Posterior cingulate gyrus (tissue), 11 donors: Measurements from ENCODE around the gene D2HGDH.
A peak's percentile ranks its signal among the peaks of the same experiment; 100 is the strongest.

Experiments
- DNase-seq, 10 donors: peaks; one replicate each; pipeline versions ENCODE4 v3.0.0 to v3.0.0-alpha.2; 2020 to 2021; ENCODE audit warnings: mixed read lengths in 3 of 10
- intact Hi-C: fragments of 100-400 bp; cut with DNase I; formaldehyde crosslinking; loops from one replicate; pipeline ENCODE4 v1.15.1; 2023

D2HGDH gene

DNA sequence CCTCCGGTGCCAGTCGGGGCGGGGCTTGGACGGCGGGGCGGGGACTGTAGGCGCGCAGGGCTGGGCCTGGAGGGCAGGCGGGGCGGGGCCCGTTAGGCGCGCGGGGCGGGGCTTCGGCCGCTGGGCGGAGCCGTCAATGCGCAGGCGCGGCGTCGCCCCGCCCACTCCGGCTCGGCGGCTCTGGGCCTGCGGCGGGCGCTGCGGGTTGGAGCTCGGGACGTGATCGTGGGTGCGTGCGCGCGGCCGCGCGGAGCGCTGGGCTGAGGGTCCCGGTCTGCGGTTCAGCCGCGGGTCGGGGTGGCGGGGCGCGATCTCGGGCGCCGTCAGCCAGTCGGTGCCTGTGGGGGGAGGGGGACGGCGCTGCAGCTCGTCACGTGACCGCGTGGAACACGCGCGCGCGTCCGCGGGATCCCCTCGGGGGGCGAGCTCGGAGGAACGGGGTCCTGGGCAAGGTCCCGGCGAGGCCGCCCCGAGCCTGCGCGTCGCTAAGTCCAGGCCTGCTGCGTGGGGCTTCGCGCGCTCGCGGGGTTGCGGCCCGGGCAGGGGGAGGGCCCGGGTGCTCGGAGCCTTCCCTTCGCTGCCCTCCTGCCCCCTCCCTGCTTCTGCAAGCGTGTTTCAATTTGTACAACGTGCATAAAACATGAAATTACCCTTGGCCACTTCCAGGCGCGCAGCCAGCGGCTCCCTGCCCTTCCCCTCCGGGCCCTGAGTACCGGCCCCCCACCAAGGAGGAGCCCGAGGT lies at the start of gene D2HGDH:
TSS of gene D2HGDH (plus strand) at position 164 of the 742 bp plus-strand sequence. CDS start 595 bp downstream, outside the sequence.
- intact Hi-C loops: loop anchor here (5.0 kb wide), 2 partner anchors 47 to 143 kb away; partner anchors contain the start of gene DTYMK
- DNase-seq: peak; percentile 86 to 98 (median 92)

DNA sequence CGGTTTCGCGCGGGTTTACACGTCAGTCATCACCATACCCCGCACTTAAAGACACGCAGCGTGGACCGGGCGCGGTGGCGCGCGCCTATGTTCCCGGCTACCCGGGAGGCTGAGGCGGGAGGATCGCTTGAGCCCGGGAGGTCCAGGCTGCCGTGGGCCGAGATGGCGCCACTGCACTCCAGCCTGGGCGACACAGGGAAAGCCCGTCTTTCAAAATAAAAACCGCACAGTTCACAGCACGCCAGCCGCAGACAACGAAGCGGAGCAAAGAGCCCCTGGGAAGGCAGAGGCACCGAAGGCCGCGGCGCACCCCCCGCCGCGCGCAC lies 48.1 kb upstream of the D2HGDH start:
- no peak for DNase-seq
- intact Hi-C loops: loop anchor here (1.0 to 5.0 kb wide), 4 partner anchors 16 to 179 kb away; partner anchors contain the start of genes ATG4B, D2HGDH, ING5 and STK25

GRCh38 chr2:241686650-241687425 lies 47.6 kb upstream of the D2HGDH start, which contains the start of gene DTYMK:
Gene DTYMK (minus strand): TSS chr2:241686815. CDS start chr2:241686783, 32 bp downstream.
- DNase-seq: peak; percentile 92 to 99 (median 96)
- intact Hi-C loops: loop anchor here (1.0 to 5.0 kb wide), 4 partner anchors 15 to 180 kb away; partner anchors contain the start of genes ATG4B, D2HGDH, ING5 and STK25

DNA sequence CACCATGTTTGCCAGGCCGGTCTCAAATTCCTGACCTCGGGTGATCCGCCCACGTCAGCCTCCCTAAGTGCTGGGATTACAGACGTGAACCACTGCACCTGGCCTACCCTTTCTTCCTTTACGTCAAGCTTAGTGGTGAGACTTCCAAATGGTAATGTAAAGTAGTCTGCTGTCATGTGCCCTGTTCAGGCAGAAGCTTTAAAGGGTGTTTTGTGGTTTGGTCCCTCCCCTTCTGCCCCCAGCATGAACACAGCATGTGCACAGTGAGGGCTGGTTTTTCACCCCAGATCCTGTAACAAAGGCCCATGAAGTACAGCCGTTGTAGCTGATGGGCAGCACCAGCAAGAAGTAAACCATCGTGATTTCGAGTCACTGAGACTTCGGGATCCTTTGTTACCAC lies 45.1 kb upstream of the D2HGDH start:
- no peak for DNase-seq
- intact Hi-C loops: loop anchor here (5.0 kb wide), 2 partner anchors 43 to 182 kb away; partner anchors contain the start of genes D2HGDH and STK25

DNA sequence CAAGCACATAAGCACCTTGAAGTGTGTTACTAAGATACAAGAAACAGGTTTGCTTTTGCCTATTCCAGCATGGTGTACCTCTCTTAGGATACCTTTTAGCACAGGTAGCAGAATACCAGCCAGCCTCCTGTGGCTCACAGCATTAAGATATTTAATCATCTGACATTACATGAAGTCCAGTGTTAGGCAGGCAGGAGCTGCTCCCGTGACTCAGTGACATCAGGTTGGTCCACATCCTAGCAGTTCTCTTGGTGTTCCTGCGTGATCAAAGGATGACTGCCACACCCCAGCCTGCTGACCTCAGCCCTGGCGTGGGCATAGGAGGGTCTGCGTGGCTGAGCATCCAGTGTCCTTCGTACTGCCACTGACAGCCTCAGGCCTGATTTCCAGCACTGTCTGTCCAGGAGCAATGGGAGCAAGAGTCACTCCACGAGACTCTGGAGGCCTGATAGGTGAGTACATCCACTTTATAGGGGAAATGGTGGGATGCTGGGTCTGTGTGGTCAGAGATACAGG lies 44.2 kb upstream of the D2HGDH start:
- intact Hi-C loops: no loop called here
- DNase-seq: no peak

GRCh38 chr2:241692448-241692847 lies 42.0 kb upstream of the D2HGDH start:
- no peak for DNase-seq
- intact Hi-C loops: no loop called here

DNA sequence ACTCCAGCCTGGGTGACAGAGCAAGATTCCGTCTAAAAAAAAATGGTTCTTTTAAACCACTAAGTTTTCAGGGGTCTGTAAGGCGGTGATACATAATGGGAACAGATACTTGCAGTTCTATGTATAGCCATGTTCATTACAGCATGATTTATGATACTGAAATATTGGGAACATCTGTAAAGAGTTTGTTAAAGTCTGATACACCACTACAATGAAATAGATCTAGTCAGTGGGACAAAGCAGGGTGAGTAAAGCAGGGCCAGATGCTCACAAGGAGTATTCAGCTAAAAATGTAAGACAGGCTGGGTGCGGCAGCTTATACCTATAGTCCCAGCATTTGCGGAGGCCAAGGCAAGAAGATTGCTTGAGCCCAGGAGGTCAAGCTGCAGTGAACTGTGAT lies 38.8 kb upstream of the D2HGDH start:
- intact Hi-C loops: no loop called here

DNA sequence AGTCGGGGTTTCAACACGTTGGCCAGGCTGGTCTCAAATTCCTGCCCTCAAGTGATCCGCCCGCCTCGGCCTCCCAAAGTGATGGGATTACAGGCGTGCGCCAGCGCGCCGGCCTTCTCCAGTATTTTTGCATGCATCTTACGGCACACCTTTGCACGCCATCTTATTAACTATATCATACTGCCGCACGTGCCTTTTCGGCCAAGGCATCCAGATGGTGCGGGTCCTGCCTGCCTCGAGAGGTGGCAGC lies 33.4 kb upstream of the D2HGDH start:
- DNase-seq: no peak
- intact Hi-C loops: no loop called here

More for the DNA sequence above, 38.8 kb upstream of the D2HGDH start:
- DNase-seq: no peak

DNA sequence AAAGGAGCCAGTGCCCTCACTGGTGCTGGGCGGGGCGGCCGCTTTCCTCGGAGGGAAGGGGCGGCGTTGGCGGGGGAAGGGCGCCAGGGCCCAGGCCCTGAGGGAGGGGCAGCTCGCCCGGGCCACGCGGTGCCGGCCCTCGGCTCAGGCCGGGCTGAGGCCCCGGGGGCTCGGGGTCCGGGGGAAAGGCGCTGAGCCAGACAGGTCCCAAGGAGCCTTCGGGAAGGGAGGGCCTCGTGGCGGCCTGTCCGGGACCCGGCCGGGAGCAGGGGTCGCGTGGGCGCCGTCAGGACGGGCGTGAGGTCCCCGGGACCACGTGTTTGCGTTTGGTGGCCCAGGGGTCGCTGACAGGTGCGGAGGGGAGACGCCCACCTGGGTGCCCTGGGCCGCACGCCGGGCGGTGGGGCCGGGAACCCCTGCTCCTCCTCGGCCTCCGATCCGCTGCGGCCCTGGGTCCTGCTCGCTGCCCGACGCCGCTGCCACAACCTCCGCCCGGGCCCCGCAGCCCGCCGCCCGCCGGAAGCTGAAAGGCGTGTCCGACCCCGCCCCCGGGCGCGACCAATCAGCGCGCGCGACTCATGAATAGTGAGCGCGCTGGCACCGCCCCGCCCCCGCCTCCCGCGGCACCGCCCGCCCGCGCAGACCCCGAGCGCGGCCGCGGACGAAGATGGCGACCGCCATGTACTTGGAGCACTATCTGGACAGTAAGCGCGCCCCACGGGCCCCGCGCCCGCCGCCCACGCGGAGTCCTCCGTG lies 32.9 kb upstream of the D2HGDH start, which contains the start of gene ING5:
TSS of gene ING5 (plus strand) at position 641 of the 756 bp plus-strand sequence. CDS start at position 668, 27 bp downstream.
- peak; percentile 89 to 99 (median 95) for DNase-seq
- intact Hi-C loops: loop anchor here (1.0 kb wide), 1 partner anchor 15 kb away; the partner anchor contains the start of gene DTYMK

- DNase-seq: peak; percentile 72 to 99 (median 88)
- intact Hi-C loops: loop anchor here (1.0 kb wide), 1 partner anchor 16 kb away; the partner anchor contains the start of gene DTYMK
Observed at GRCh38 chr2:241702155-241703031, 32.0 kb upstream of the D2HGDH start.

DNA sequence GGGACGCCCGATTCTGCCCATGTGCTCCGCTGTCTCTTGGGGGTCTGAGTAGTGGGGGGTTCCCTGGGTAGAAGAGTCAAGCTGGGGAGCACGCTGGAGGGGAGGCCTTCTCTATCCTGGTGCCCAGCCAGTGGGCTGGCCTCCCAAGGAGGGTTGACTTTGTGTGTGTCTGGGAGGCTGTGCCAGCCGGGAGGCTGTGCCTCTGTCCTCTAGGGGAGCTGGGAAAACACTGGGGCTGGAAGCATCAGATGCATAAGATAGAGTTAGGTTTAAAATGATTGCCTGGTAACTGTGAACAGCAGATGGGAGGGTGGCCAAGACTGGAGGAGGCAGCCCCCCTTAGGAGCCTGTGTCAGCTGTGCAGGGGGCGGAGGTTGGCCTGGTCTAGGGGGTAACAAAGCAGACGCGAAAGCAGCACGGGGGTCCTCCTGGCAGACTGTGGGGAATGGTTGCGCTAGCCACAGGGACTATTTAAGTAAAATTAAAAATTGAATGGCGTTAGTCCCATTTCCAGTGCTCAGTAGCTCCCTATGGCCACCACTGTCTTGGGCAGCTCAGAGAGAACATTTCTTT lies 31.3 kb upstream of the D2HGDH start:
- intact Hi-C loops: no loop called here
- DNase-seq: peak in 2 of 10 donors; percentile 22 to 87

- intact Hi-C loops: no loop called here
- no peak for DNase-seq
Observed at GRCh38 chr2:241706537-241706936, 27.9 kb upstream of the D2HGDH start.

- intact Hi-C loops: no loop called here
Observed at GRCh38 chr2:241708879-241709278, 25.6 kb upstream of the D2HGDH start.

DNA sequence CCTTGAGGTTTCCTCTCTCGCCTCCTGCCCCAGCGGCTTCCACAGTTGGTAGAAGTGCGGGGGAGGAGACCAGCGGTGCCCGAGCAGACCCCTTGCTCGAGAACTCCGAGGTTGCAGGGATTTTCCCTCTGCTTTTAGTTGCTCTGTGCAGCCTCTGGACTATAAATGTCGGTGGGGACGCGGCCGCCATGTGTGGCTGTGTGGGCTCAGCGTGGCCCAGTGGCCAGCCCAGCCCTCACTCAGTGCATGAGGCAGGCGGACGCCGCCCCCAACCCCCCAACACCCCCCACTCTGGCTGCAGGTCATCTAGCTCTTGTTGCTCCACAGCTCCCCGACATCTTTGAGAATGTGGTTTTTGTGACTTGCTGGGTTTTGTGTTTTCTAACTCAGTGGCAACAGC lies 15.3 kb upstream of the D2HGDH start:
- intact Hi-C loops: no loop called here
- no peak for DNase-seq

More at GRCh38 chr2:241708879-241709278, 25.6 kb upstream of the D2HGDH start:
- peak in 4 of 10 donors; percentile 29 to 87 (median 70) for DNase-seq

DNA sequence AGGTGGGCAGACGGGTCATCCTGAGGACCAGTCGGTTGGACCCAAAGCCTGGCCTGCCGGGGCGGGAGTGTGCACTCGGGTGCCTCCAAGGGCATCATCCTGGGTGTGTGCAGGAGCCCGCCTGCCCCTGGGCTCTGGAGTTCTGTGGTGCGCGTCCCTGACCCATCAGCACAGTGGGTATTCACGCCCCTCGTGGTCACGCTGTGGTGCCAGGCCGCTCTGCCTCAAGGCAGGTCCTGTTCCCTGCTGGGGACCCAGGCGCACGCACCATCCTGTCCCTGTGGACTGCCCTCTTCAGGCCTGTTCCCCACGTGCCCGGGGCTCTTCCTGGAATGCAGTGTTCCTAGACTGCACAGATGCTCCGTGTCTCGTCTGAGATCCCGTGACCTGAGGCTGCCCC lies 14.3 kb upstream of the D2HGDH start:
- intact Hi-C loops: no loop called here

GRCh38 chr2:241720560-241720959 lies 13.9 kb upstream of the D2HGDH start:
- intact Hi-C loops: no loop called here
- no peak for DNase-seq

More for the DNA sequence above, 14.3 kb upstream of the D2HGDH start:
- DNase-seq: no peak

DNA sequence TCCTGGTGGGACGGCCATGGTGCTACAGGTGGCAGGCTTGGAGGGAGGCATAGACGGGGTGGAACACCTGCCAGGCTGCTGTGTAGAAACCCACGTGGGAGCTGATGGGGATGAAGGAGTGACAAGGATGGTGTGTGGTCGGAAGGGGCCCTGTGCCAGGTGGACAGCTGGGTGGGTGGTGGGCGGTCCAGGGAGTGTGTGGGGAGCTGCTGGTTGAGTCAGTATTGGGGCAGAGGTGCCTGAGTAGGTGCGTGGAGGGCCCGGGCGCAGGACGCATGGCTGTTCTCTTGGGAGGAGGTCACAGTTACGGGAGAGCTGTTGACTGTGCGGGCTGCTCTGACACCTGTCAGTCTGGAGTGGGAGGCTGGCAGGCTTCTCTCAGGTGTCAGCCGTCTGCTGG lies 12.6 kb upstream of the D2HGDH start:
- no peak for DNase-seq
- intact Hi-C loops: no loop called here

GRCh38 chr2:241722896-241723454 lies 11.5 kb upstream of the D2HGDH start:
- DNase-seq: no peak
- intact Hi-C loops: no loop called here
